ENCODE data around the gene ADRA2A. TPM values are rescaled to one million over a fixed set of nuclear protein-coding genes. Genes with fewer than 3 reads are reported as not detected.

Gene ADRA2A
- total RNA-seq, 1 donor from 2014 or later: 1.5 TPM

DNA sequence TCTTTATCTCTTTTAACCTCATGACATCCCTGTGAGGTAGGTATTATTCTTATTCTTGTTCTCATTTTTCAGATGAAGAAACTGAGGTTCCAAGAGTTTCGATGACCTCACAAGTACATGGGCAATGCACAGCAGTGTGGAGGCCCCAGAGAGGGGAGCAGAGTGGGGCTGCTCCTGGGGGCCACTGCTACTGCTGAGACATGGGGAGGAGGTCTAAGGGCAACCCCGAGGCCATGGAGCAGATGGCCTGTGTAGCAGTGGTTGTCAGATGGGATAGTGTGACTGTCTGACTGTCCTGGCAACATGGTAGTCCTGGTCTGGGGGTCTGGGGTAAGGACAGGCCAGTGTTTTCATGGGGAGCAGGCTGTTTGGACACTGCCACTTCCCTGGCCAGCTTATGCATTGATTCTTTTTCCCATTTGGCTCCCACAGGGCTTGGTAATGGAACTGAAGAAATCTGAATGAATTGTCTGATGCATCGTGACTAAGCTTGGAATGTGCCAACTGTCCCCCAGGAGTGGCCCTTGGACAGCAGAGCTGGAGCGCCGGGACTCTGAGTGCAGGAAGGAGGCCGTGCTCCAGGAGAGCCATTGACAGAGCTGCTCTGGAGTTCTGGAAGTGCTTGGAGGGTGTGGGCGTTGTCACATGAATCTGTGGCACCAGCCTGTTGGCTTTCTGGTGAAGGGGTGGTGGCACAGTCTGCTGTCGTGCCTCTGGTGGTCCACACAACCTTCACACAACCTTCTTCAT lies 40.9 kb downstream of the ADRA2A start:
- no peak overlapping the region for H3K27ac Mint-ChIP-seq (ENCODE audit: unreplicated experiment)
- H3K4me3 Mint-ChIP-seq (ENCODE audit: unreplicated experiment): no peak overlapping the region
- TF ChIP-seq, protein P1, sequence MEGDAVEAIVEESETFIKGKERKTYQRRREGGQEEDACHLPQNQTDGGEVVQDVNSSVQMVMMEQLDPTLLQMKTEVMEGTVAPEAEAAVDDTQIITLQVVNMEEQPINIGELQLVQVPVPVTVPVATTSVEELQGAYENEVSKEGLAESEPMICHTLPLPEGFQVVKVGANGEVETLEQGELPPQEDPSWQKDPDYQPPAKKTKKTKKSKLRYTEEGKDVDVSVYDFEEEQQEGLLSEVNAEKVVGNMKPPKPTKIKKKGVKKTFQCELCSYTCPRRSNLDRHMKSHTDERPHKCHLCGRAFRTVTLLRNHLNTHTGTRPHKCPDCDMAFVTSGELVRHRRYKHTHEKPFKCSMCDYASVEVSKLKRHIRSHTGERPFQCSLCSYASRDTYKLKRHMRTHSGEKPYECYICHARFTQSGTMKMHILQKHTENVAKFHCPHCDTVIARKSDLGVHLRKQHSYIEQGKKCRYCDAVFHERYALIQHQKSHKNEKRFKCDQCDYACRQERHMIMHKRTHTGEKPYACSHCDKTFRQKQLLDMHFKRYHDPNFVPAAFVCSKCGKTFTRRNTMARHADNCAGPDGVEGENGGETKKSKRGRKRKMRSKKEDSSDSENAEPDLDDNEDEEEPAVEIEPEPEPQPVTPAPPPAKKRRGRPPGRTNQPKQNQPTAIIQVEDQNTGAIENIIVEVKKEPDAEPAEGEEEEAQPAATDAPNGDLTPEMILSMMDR (IDR thresholded peaks at IDR 0.05; ENCODE audit: unreplicated experiment): no peak
- H3K27me3 Mint-ChIP-seq (ENCODE audit: unreplicated experiment): no peaks in the 10 kb centered on the region
- no peaks in the 10 kb centered on the region for H3K9me3 Mint-ChIP-seq (ENCODE audit: unreplicated experiment)
- no peaks in the 10 kb centered on the region for H3K36me3 Mint-ChIP-seq (ENCODE audit: low read depth, unreplicated experiment)
- DNase-seq (ENCODE audit: low spot score): no peak
- peaks cover 12% of the 10 kb centered on the region for H3K4me1 Mint-ChIP-seq (ENCODE audit: unreplicated experiment)

DNA sequence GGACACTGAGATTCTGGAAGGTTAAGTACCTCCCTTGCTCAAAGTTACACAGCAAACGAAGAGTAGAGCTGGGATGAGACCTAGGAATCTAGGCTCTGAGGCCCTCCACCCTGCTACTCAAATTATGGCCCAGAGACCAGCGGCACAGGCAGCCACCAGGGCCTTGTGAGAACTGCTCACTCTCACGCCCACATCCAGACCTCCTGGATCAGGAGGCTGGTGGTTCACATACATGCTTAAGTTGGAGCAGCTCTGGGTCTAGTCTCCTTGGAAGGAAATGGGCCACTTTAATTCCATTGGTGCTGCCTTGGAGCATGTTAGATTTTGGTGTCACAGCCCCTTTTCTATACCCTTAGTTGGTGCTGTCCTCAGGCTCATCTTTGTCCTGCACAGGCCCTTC lies 41.9 kb downstream of the ADRA2A start:
- DNase-seq (ENCODE audit: low spot score): no peak
- Mint-ChIP-seq H3K9me3 (ENCODE audit: unreplicated experiment) (no peaks in the 10 kb centered on the region), H3K27ac (ENCODE audit: unreplicated experiment) (no peak overlapping the region), H3K27me3 (ENCODE audit: unreplicated experiment) (no peaks in the 10 kb centered on the region), H3K4me3 (ENCODE audit: unreplicated experiment) (no peak overlapping the region), H3K36me3 (ENCODE audit: low read depth, unreplicated experiment) (no peaks in the 10 kb centered on the region), H3K4me1 (ENCODE audit: unreplicated experiment) (peaks cover 11% of the 10 kb centered on the region)
- TF ChIP-seq, protein P1 (IDR thresholded peaks at IDR 0.05; ENCODE audit: unreplicated experiment): no peak

DNA sequence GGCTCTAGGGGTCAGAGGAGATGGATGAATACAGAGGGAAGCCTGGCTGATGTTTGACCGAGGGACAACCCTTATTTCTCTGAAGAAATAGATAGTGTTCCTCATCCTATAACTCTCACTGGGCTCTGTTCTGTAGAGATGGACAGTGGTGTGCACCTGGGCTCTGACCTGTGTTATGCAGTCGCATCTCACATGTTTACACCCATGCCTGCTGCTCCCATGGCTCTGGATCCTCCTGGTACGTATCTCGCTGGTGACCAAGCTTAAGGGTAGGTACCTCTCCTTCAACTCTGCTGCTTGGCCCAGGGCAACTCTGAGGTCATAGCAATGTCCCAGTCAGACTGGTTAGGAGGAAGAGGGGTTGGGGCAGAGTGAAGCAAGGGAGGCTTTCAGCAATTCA lies 42.8 kb downstream of the ADRA2A start:
- peaks cover 3% of the 10 kb centered on the region for H3K27me3 Mint-ChIP-seq (ENCODE audit: unreplicated experiment)
- no peak for DNase-seq (ENCODE audit: low spot score)
- no peak overlapping the region for H3K27ac Mint-ChIP-seq (ENCODE audit: unreplicated experiment)
- TF ChIP-seq, protein P1 (IDR thresholded peaks at IDR 0.05; ENCODE audit: unreplicated experiment): no peak
- no peaks in the 10 kb centered on the region for H3K36me3 Mint-ChIP-seq (ENCODE audit: low read depth, unreplicated experiment)
- no peaks in the 10 kb centered on the region for H3K9me3 Mint-ChIP-seq (ENCODE audit: unreplicated experiment)
- H3K4me3 Mint-ChIP-seq (ENCODE audit: unreplicated experiment): no peak overlapping the region
- peaks cover 8% of the 10 kb centered on the region for H3K4me1 Mint-ChIP-seq (ENCODE audit: unreplicated experiment)

DNA sequence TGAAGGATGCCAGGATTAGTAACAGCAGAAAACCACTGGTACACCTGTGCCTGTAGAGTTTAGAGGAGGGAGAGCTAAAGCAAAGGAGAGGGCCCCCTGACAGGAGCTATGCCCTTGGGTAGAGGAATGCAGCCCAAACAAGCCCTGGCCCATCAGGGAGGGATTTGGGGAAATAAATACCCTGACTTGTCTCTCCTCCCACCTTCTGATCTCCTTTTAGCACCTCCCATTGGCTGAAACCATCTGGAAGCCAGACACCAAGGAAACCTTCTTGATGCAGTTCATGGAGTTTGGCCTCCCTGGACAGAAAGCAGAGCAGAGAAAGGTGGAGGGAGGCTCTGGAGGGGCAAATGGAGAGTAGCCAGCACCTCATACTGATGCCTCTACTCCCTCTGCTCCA lies 45.3 kb downstream of the ADRA2A start:
- Mint-ChIP-seq H3K27ac (ENCODE audit: unreplicated experiment) (no peak overlapping the region), H3K4me3 (ENCODE audit: unreplicated experiment) (no peak overlapping the region), H3K27me3 (ENCODE audit: unreplicated experiment) (peaks cover 3% of the 10 kb centered on the region), H3K36me3 (ENCODE audit: low read depth, unreplicated experiment) (peaks cover 5% of the 10 kb centered on the region), H3K4me1 (ENCODE audit: unreplicated experiment) (peaks cover 16% of the 10 kb centered on the region), H3K9me3 (ENCODE audit: unreplicated experiment) (no peaks in the 10 kb centered on the region)
- DNase-seq (ENCODE audit: low spot score): no peak
- TF ChIP-seq, protein P1 (IDR thresholded peaks at IDR 0.05; ENCODE audit: unreplicated experiment): no peak

DNA sequence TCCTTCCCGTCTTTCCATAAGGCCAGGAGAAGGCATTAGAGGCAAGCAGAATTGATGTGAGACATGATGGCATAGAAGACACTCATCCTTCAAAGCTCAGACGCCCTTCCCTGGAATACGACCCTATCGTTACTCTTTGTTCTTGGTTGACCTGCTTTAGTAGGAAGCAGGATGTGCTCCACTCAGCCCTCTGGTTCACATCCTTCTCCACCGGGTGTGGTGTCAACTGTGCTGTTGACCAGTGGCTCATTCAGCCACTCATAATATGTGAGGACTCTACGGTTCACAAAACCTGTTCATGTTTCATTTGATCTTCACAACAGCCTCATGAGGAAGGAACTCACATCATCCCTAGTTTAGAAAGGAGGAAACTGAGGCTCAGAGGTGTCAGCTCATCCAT lies 47.1 kb downstream of the ADRA2A start:
- Mint-ChIP-seq H3K9me3 (ENCODE audit: unreplicated experiment) (no peaks in the 10 kb centered on the region), H3K27ac (ENCODE audit: unreplicated experiment) (no peak overlapping the region), H3K27me3 (ENCODE audit: unreplicated experiment) (peaks cover 3% of the 10 kb centered on the region), H3K4me1 (ENCODE audit: unreplicated experiment) (peaks cover 27% of the 10 kb centered on the region), H3K36me3 (ENCODE audit: low read depth, unreplicated experiment) (peaks cover 5% of the 10 kb centered on the region), H3K4me3 (ENCODE audit: unreplicated experiment) (no peak overlapping the region)
- TF ChIP-seq, protein P1 (IDR thresholded peaks at IDR 0.05; ENCODE audit: unreplicated experiment): no peak
- no peak for DNase-seq (ENCODE audit: low spot score)

Data from endothelial cell (in vitro differentiated cells).